LHCN-M2 (cell line): Measurements from ENCODE around the gene TUBGCP2. TPM values are rescaled to one million over a fixed set of nuclear protein-coding genes. Genes with fewer than 3 reads are reported as not detected.

Experiments
- DNase-seq: peaks from one replicate; pipeline ENCODE4 v3.0.0-alpha.2; 2012; ENCODE audit warnings: low read depth
- polyA plus RNA-seq: library from polyadenylated mRNA; unstranded; fragments of >200 nt; gene quantifications from one replicate; pipeline ENCODE4 v1.2.1, GENCODE V29; 2012; ENCODE audit warnings: missing spikeins
- total RNA-seq: library from RNA; depleted of rRNA; stranded (reverse); fragments of >200 nt; gene quantifications from 2 replicates; pipeline ENCODE4 v1.2.3, GENCODE V29; 2014; rRNA removed

TUBGCP2 gene, protein sequence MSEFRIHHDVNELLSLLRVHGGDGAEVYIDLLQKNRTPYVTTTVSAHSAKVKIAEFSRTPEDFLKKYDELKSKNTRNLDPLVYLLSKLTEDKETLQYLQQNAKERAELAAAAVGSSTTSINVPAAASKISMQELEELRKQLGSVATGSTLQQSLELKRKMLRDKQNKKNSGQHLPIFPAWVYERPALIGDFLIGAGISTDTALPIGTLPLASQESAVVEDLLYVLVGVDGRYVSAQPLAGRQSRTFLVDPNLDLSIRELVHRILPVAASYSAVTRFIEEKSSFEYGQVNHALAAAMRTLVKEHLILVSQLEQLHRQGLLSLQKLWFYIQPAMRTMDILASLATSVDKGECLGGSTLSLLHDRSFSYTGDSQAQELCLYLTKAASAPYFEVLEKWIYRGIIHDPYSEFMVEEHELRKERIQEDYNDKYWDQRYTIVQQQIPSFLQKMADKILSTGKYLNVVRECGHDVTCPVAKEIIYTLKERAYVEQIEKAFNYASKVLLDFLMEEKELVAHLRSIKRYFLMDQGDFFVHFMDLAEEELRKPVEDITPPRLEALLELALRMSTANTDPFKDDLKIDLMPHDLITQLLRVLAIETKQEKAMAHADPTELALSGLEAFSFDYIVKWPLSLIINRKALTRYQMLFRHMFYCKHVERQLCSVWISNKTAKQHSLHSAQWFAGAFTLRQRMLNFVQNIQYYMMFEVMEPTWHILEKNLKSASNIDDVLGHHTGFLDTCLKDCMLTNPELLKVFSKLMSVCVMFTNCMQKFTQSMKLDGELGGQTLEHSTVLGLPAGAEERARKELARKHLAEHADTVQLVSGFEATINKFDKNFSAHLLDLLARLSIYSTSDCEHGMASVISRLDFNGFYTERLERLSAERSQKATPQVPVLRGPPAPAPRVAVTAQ
- 73.9 and 74.8 TPM in 2 replicates for total RNA-seq
- polyA plus RNA-seq, result 59.1 TPM

DNA sequence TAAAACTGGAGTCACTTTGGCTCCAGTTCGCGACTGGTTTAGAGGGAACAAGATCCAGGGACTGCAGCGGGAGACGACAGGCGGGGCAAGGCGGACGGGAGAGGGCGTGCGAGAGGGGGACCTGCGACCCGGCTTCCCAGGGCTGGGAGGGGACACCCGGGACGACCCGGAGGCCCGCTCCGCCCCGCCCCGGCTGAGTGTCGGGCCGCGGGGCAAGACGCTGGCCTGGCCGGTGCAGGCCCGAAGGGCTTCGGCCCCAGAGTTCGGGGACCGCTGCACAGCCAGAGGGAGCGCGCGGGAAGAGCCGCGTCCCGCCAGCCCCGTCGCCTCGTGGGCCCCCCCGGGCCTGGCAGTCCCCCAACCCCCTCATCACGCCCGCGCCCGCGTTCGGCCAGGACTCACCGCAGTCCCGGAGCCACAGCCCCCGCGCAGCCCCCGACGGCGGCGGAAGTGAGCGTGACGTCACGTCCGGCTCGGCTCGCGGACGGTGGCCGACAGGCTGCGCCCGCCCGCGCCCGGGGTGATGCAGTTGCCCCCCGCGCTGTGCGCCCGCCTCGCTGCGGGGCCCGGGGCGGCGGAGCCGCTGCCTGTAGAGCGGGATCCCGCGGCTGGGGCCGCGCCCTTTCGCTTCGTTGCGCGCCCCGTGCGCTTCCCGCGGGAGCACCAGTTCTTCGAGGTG lies at the start of gene TUBGCP2, which contains the start of gene ZNF511:
Gene TUBGCP2, minus strand, starts transcription at position 452 of the 679 bp plus-strand sequence. CDS start 5,931 bp downstream, outside the sequence.
Gene ZNF511, plus strand, starts transcription at position 494 of the 679 bp plus-strand sequence. Its CDS starts 30 bp downstream, at position 524.
- peak; percentile 75 for DNase-seq

DNA sequence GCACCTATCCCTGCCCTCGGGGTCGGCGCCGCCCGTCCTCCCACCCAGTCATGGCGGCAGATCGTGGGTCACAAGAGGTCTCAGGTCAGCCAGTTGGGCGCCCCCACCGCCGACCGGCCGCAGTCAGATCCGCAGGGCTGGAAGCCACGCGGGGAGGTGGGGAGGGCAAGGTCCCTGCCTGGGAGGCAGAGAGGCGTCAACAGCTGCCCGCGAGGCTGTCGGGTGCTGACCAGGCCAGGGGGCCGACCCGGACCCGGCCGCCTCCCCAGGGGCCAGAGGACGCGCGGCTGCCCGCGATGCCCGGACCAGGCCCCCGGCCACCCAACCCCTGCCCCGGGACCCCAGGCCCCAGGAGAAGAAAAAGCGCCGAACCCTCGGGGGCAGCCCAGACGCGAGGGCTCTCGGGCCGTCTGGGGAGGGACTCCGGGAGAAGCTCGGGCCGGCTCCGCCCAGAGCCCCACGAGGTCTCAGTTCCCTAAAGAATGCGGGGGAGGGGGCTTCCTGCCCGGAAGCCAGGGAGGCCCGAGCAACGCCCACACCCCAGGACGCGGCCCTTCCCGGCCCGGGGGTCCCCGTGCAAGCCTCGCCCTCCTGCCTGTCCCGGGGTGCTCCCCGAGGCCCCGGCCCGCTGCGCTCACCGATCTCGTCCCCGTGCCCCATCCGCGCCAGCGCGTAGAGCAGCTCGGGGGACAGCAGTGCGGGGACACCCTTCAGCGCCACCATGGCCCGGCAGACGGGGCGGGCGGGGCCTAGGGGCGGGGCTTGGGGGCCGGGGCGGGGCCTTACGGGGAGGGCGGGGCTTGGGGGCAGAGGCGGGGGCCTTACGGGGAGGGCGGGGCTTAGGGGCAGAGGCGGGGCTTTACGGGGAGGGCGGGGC lies 48.9 kb upstream of the TUBGCP2 start, which contains the start of gene FUOM:
Gene FUOM, minus strand, starts transcription at position 735 of the 877 bp plus-strand sequence. Its CDS starts 12 bp downstream, at position 723.
- peak; percentile 26 for DNase-seq

DNA sequence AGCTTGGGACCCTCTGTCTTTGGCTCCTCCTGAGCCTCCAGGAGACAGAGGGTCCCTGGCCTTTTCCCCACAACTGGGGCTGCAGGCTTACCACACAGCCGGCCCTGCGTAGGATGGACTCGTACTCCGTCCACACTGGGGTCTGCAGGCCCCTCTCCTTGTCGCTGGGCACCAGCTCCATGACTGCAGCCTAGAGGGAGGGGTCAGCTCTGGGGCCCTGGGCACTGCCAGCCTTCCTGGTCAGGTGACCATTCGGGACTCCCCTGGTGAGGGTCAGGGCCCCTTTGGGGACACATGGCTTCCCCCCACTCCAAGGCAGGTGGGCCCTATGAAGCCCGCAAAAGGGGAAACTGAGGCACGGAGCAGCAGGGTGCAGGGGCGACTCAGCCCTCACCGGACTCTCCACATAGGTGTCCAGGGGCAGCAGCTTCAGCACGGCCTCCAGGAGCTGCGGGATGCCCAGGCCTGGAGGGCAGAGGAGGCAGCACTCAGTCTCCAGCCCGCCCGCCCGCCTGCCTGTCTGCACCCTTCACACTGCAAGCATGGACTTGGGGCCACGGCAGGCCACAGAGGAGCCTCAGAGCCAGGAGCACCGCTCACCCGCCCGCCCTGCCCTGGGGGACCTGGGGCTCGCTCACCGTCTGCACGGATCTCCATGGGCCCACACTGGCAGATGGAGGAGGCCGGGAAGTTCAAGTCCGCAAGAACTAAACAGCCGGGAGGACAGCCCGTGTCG lies 48.0 kb upstream of the TUBGCP2 start:
- DNase-seq, result no peak

DNA sequence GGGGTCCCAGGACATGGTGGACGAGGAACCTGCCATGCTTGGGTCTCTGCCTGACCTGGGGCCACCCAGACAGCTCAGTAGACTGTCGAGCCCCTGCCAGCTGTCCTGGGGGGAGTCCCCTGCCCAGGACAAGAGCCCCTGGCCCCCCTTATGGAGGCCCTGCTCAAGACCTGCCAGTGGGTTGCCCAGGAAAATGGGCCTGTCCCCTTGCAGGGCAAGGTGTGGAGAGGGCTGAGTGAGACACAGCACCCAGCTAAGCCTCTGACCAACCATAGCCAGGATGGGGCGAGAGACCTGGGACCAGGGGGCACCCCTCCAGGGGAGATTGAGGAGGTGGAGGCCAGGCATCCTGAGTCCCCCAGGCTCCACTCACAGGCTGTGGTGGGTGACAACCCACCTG lies 47.3 kb upstream of the TUBGCP2 start:
- no peak for DNase-seq

DNA sequence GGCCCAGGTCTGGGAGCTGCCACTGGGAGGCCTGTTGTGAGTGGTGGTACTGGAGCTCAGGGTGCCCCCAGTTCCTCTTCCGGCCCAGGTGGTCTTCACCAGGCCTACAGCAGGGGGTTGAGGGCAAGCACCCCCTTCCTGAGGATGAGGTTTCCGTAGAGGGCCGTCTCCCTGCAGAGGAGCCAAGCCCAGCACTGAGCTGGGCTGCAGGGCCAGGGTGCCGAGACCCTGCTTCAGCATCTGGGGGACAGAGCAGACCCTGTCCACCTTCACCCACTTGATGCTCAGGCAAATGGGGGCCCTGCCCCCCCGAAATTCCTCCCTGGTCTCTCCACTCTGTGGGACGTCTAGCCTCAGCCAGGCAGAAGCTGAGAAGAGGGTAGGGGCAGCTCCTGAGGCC lies 46.6 kb upstream of the TUBGCP2 start:
- no peak for DNase-seq

DNA sequence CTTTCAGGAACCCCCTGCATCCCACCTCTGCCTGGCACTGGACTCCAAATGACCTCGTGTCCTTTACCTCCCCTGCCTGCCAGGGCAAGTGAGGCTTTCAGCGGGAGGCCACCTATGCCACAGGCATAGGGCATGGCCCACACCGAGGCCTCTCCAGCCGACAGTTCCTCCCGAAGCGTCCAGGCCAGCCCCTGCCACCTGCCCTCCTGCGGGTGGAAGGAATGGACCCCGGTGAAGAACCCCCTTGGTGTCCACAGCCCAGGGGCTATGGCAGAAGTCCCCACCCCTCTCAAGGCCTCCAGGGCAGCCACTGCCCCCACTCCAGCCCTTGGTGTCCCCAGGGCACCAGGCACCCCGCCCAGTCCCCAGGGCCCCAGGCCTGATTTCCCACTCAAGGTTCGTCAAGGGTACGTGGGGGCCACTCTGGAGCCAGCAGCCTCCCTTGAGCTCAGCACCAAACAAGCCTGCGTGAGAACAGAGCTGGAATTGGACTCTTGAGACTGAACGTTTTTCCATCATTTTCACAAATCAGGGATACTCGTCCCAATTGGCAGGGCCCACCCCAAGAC lies 46.1 kb upstream of the TUBGCP2 start:
- no peak for DNase-seq

DNA sequence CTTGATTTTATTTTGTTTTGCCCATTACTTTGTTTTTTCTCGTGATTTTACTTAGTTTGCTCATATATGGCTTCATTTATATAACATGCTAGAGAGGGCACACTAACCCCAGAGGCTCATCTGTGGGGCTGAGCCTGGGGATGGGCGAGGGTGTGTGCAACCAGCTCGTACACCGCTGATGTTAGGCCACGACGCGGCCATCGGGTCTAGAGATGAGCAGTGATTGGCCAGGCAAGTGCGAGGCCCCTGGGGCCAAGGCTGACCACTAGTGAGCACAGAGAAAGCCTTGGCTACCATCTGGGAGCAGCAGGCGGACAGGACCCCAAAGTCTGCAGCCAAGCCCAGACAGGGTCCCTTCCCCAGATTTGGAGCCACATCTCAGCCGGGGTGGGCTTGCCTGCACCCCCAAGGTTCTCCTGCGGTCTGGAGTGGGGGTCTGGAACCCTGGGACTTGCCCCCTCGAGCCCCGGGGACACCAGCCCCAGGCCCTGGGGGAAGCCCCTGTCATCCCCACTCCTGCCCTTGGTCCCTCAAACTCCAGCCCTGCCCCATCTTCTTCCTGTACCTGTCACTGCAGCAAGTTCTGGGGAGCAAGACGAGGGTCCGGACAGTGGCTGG lies 45.4 kb upstream of the TUBGCP2 start:
- no peak for DNase-seq

DNA sequence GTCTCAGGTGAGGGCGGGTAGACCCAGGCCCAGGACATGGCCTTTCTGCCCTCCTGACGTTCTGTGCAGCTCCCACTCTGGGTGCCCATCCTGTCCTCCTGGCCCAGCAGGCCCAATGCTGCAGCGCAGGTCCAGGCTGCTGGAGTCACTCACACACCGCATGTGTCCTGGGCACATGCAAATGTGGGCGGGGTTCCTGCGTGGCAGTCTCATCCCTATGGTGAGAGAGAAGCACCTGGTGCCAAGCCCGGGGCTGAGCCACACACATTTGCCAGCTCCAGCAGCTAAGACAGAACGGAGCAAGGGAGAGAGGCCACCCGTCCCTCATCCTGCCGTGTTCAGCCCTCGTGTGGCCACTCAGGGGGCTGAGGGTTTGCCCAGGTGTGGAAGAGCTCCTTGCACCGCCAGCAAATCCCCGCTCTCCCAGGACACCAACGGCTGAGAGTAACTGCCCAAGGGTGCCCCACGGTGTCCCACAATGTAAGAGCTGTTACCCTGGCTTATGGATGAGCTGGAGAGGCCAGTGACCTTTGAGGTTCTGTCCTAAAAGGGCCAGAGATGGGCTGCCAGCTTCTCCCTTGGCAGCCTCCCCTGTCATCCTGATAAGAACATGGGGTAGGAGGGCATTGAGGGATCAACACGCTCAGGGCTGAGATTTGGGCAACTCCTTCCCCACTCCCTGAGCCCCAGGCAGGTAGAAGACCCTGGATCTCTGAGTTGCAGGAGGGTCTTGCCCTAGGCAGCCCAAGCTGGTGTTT lies 44.7 kb upstream of the TUBGCP2 start:
- DNase-seq, result no peak

DNA sequence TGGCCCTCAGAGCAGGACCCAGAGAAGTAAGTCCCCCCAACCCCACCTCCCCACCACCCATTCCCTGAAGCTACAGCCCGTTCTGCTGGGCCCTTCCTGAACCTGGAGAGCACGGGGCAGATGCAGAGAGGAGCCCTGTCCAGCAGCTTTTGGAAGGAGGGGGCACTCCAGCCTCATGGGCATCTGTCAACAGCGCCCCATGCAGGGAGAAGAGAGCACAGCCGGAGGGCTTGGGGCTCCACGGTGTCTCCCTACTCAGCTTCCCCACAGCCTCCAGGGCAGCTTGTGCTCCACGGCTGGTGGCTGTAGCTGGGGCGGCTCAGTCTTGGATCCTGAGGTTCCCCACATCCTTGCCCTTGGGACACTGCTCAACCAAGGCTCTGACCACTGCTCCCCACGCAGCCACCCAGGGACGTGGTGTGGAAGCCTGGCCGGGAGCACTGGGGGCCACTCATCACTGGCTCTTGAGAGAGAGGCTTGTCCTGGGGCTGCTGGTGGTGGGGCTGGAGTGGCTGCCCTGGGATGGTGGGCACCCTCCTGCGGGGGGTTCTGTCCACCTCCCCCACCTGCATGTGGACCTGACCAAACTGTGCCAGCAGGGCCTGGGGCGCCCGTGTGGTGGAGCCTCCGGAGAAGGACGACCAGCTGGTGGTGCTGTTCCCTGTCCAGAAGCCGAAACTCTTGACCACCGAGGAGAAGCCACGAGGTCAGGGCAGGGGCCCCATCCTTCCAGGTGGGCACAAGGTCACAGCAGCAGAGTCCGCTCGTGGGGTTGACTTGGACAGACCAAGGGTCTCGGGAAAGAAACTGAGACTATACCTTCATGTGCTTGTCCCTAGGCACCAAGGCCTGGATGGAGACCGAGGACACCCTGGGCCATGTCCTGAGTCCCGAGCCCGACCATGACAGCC lies 43.0 kb upstream of the TUBGCP2 start:
- no peak for DNase-seq

DNA sequence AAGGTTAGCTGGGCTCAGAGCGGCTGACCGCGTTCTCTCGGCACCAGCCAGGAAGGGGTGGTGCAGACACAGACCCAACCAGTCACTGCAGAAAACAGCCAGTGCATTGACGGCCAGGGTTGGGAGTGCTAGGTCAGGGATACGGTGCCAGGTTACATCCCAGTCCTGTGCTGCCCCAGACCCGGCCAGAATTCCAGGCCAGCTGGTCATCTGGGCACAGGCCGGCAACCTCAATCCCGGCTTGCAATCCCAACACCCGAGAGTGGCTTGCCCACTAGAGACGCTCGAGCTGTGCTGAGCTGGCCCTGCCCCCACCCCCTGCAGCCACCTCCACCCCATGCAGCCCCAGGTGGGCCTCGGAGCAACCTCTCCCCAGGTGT lies 42.3 kb upstream of the TUBGCP2 start:
- no peak for DNase-seq

DNA sequence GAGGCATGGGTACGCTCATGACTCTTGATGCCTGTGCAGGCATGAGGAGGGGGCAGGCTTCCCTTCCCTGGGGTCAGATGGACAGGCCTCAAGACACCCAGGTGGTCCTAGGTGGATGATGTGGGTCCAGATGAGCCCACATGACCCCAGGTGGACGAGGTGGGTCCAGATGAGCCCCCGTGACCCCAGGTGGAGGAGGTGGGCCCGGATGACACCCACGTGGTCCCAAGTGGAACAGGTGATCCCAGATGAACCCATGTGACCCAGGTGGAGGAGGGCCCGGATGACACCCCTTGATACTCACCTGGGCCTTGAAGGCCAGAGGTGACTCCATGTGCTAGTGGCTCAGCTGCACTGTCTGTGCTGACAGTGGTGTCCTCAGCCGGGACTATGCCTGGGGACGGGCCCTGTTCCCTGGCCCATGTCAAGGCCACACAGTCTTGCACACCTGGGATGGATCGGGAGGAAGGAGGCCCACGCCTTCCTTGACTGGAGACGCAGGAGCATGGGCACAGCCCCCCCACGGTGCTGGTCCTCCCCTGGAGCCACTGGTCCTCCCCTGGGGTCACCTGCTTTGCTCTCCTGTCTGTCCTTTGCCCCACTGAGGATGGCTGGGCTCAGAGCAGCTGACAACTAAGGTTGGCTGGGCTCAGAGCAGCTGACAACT lies 41.7 kb upstream of the TUBGCP2 start:
- DNase-seq, result no peak

DNA sequence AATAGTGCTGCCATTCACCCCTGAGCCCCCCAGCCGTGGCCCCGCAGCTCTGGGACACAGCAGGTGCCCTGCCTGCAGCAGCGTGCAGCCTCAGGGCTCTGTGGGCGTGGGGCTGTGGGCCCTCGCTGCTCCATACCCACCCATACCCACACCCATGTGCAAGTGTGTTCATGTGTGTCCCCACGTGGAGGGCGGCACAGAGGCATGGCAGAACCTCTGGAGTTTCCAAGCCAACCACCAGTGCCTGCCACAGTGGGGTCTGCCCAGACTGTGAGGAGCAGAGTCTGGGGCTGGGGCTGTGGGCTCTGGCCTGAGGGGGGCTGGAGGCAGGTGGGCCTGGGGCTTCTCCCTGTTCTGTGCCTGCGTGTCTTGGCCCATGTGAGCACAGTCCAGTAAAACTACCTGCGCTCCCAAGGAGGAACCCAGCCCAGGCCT lies 40.9 kb upstream of the TUBGCP2 start:
- no peak for DNase-seq

DNA sequence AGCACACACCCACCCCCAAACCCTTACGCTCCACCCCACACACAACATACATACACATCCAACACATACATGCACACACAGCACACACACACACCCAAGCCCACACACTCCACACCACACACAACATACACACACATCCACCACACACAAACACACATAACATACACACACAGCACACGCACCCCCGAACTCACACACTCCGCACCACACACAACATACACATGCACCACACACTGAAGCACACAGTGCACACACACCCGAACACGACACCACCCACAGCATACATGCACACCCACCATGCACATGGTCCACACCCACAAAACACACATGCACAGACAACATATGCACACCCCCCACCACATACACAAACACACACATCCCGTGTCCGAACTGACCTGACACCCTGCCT lies 40.5 kb upstream of the TUBGCP2 start:
- DNase-seq, result no peak

DNA sequence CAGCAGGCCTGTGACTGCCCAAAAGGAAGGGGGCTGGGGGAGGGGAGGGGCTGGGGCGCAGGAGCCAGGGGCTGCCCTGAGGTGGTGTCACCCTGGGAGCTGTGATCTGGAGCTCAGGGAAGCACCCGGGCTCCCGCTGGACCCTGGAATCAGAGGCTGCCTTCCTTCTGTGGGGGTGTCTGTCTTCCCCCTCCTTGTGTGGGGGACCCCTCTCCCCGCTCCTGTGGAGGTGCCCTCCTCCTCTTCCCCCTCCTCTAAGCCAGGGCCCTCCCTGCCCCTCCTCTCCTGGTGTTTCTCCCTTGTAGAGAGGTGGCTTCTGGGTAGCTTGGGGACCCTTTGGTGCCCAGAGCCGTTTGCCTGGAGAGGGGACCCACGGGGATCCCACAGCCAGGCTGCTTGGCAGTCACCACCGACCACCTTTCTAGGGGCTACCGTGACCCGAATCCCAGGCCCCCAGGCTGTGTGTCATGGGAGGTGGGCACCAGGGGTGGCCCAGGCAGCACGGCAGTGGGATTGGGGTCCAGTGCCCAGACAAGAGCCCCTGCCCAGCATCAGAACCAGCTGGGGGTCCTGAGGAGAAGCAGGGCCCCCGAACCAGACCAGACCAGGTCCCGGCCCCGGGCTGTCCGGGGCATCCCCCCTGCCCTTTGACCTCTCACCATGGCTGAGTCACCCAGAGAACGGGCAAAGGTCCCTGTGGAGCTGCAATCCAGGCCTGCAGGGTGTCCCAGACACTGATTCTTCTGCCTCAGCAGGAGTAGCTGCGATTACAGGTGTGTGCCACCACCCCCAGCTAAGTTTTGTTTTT lies 39.2 kb upstream of the TUBGCP2 start:
- DNase-seq, result no peak

DNA sequence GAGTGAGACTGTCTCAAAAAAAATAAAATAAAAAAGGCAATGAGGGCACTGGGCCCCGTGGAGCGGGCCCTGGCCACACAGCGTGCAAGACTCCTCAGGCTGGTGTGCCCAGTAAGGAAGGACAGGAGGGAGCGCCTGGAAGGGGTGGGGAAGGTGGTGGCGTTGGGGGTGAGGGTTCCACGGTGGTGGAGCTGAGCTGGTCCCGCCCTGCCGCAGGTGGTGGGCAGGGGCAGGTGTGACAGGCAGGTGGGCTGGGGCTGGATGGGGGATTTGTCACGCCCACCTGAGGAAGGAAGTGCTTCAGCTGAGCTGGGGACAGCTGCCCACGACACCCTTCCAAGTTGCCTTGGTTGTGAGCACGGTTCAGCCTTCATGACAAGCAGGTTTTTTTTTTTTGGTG lies 37.7 kb upstream of the TUBGCP2 start:
- no peak for DNase-seq

DNA sequence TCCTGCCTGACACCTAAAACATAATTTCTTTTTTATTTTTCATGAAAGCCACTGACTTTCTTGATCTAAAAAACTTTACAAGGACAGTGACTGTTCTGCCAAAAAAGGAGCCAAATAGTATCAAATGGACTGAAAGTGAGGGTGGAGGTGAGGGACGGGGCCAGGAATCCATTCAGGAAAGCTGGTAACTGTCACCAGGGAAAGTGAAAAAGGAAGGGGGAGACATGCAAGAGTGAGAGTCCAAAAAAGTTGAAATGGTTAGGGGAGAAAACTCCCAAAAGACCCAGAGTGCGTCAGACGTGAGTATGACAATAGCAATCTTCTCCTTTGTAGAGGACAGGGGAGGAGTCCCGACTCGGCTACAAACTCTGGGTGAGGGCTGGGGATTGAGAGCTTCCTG lies 35.6 kb upstream of the TUBGCP2 start:
- no peak for DNase-seq
